Liver (tissue), 9 donors: Measurements from ENCODE around the gene RARA. TPM values are rescaled to one million over a fixed set of nuclear protein-coding genes. Genes with fewer than 3 reads are reported as not detected.

ENCODE experiments used
- DNase-seq: peaks from one replicate; pipeline ENCODE4 v3.0.0-alpha.2; 2017; ENCODE audit warnings: low spot score
- H3K27ac ChIP-seq, 2 donors: one replicate each; pipeline ENCODE4 v1.7.0; 2013; ENCODE audit warnings: inconsistent platforms in 2 of 2, low read length in 2 of 2, control low read depth in 1 of 2, low read depth in 1 of 2, mild to moderate bottlenecking in 1 of 2
- H3K27me3 ChIP-seq, 4 donors: one replicate each; pipeline versions ENCODE4 v1.6.1 to v1.7.0; 2013; ENCODE audit warnings: low read length in 3 of 4, inconsistent platforms in 1 of 4, mild to moderate bottlenecking in 1 of 4, moderate library complexity in 1 of 4; ENCODE audit not compliant: control insufficient read depth in 4 of 4, insufficient read depth in 4 of 4
- H3K36me3 ChIP-seq, 4 donors: one replicate each; pipeline versions ENCODE4 v1.6.1 to v1.7.0; 2013; ENCODE audit warnings: low read length in 3 of 4, mild to moderate bottlenecking in 3 of 4, low read depth in 1 of 4, moderate library complexity in 1 of 4; ENCODE audit not compliant: control insufficient read depth in 4 of 4, insufficient read depth in 3 of 4
- H3K4me1 ChIP-seq, 4 donors: one replicate each; pipeline versions ENCODE4 v1.6.1 to v1.7.0; 2013; ENCODE audit warnings: low read length in 3 of 4, mild to moderate bottlenecking in 3 of 4, moderate library complexity in 1 of 4; ENCODE audit not compliant: control insufficient read depth in 4 of 4, insufficient read depth in 4 of 4
- H3K4me3 ChIP-seq, 3 donors: one replicate each; pipeline versions ENCODE4 v1.6.1 to v1.7.0; 2013; ENCODE audit warnings: low read length in 3 of 3, control low read depth in 1 of 3, low read depth in 1 of 3, mild to moderate bottlenecking in 1 of 3
- H3K9ac ChIP-seq, 2 donors: one replicate each; pipeline ENCODE4 v1.7.0; 2013; ENCODE audit warnings: low read length in 2 of 2, mild to moderate bottlenecking in 2 of 2, moderate library complexity in 2 of 2, control low read depth in 1 of 2, low read depth in 1 of 2
- H3K9me3 ChIP-seq, 4 donors: one replicate each; pipeline versions ENCODE4 v1.6.1 to v1.7.0; 2013; ENCODE audit warnings: low read length in 3 of 4; ENCODE audit not compliant: control insufficient read depth in 4 of 4
- CTCF ChIP-seq: fragments of 150-350 bp; IDR thresholded peaks from 2 replicates; pipeline ENCODE4 v1.5.1; 2017; ENCODE audit warnings: improper control_type of control experiment, low read depth, low read length; ENCODE audit not compliant: missing input control
- EGR1 ChIP-seq, 2 donors: IDR thresholded peaks; 2 replicates each; pipeline ENCODE4 v1.6.1; 2016 to 2018; ENCODE audit warnings: antibody characterized with exemption in 2 of 2, low read depth in 2 of 2
- FOXA1 ChIP-seq: IDR thresholded peaks from 2 replicates; pipeline ENCODE4 v1.6.1; 2016; ENCODE audit warnings: antibody characterized with exemption
- FOXA2 ChIP-seq: IDR thresholded peaks from 2 replicates; pipeline ENCODE4 v1.6.1; 2016; ENCODE audit warnings: antibody characterized with exemption
- GABPA ChIP-seq, 2 donors: IDR thresholded peaks in 1 of 2; conservative IDR thresholded peaks in 1 of 2; 2 replicates each; pipeline ENCODE4 v1.6.1; 2016; ENCODE audit warnings: antibody characterized with exemption in 2 of 2, mild to moderate bottlenecking in 1 of 2, moderate library complexity in 1 of 2
- HNF4A ChIP-seq, 2 donors: conservative IDR thresholded peaks; 2 replicates each; pipeline ENCODE4 v1.6.1; 2016; ENCODE audit warnings: antibody characterized with exemption in 2 of 2, mild to moderate bottlenecking in 2 of 2
- HNF4G ChIP-seq: IDR thresholded peaks from 2 replicates; pipeline ENCODE4 v1.6.1; 2016; ENCODE audit warnings: antibody characterized with exemption
- JUND ChIP-seq, 2 donors: IDR thresholded peaks; 2 replicates each; pipeline ENCODE4 v1.6.1; 2016; ENCODE audit warnings: antibody characterized with exemption in 2 of 2
- NR2F2 ChIP-seq: IDR thresholded peaks from 2 replicates; pipeline ENCODE4 v1.6.1; 2016; ENCODE audit warnings: antibody characterized with exemption
- RAD21 ChIP-seq, 2 donors: IDR thresholded peaks; 2 replicates each; pipeline ENCODE4 v1.6.1; 2016; ENCODE audit warnings: antibody characterized with exemption in 2 of 2, mild to moderate bottlenecking in 2 of 2
- RXRA ChIP-seq, 2 donors: IDR thresholded peaks; 2 replicates each; pipeline ENCODE4 v1.6.1; 2017 to 2018; ENCODE audit warnings: antibody characterized with exemption in 2 of 2, mild to moderate bottlenecking in 1 of 2
- SP1 ChIP-seq: IDR thresholded peaks from 2 replicates; pipeline ENCODE4 v1.6.1; 2018; ENCODE audit warnings: antibody characterized with exemption, mild to moderate bottlenecking
- TAF1 ChIP-seq: conservative IDR thresholded peaks from 2 replicates; pipeline ENCODE4 v1.6.1; 2016; ENCODE audit warnings: antibody characterized with exemption, mild to moderate bottlenecking
- YY1 ChIP-seq: IDR thresholded peaks from 2 replicates; pipeline ENCODE4 v1.6.1; 2016; ENCODE audit warnings: antibody characterized with exemption, mild to moderate bottlenecking
- WGBS: extraction: QIAGEN DNeasy Blood & Tissue Kit; methylation state at CpG from one replicate; pipeline ENCODE4 v1.1.7; 2013; 5-methylcytosine and 5-hydroxymethylcytosine counted together
- polyA plus RNA-seq, 2 donors: library from polyadenylated mRNA; stranded (reverse) in 1 of 2; unstranded in 1 of 2; fragments of 200-250 nt in 1 of 2; fragments of >200 nt in 1 of 2; fragmentation: Nextera tagmentation in 1 of 2; extraction: Ambion mirVana in 1 of 2; gene quantifications; one replicate each; pipeline versions ENCODE4 v1.2.1 to v1.2.3, GENCODE V29; 2013 to 2015
- total RNA-seq, 2 donors: library from RNA; depleted of rRNA; stranded (reverse); fragments of >200 nt; gene quantifications; one replicate each; pipeline ENCODE4 v1.2.3, GENCODE V29; 2014
- TF ChIP-seq, protein P1 (sequence below): IDR thresholded peaks from 2 replicates; pipeline ENCODE4 v1.6.1; 2016; ENCODE audit warnings: antibody characterized with exemption, mild to moderate bottlenecking
- TF ChIP-seq, protein P2 (sequence below): IDR thresholded peaks from 2 replicates; pipeline ENCODE4 v1.6.1; 2016; ENCODE audit warnings: antibody characterized with exemption
- TF ChIP-seq, protein P3 (sequence below): IDR thresholded peaks from 2 replicates; pipeline ENCODE4 v1.6.1; 2016; ENCODE audit warnings: antibody characterized with exemption
- TF ChIP-seq, protein P4 (sequence below): IDR thresholded peaks from 2 replicates; pipeline ENCODE4 v1.6.1; 2016; ENCODE audit warnings: antibody characterized with exemption
- donor health status: healthy.
- donor health status: healthy.
- donor health status: healthy.
- donor health status: healthy.
- donor health status: healthy.

Gene RARA
- total and polyA plus RNA-seq, 4 donors, result 6.6 to 26.2 (median 10.8) TPM

- no peak for TF ChIP-seq FOXA1
- no peak for TF ChIP-seq FOXA2
- no peak for TF ChIP-seq JUND (IDR thresholded peaks at IDR 0.05)
- TF ChIP-seq, protein P1, sequence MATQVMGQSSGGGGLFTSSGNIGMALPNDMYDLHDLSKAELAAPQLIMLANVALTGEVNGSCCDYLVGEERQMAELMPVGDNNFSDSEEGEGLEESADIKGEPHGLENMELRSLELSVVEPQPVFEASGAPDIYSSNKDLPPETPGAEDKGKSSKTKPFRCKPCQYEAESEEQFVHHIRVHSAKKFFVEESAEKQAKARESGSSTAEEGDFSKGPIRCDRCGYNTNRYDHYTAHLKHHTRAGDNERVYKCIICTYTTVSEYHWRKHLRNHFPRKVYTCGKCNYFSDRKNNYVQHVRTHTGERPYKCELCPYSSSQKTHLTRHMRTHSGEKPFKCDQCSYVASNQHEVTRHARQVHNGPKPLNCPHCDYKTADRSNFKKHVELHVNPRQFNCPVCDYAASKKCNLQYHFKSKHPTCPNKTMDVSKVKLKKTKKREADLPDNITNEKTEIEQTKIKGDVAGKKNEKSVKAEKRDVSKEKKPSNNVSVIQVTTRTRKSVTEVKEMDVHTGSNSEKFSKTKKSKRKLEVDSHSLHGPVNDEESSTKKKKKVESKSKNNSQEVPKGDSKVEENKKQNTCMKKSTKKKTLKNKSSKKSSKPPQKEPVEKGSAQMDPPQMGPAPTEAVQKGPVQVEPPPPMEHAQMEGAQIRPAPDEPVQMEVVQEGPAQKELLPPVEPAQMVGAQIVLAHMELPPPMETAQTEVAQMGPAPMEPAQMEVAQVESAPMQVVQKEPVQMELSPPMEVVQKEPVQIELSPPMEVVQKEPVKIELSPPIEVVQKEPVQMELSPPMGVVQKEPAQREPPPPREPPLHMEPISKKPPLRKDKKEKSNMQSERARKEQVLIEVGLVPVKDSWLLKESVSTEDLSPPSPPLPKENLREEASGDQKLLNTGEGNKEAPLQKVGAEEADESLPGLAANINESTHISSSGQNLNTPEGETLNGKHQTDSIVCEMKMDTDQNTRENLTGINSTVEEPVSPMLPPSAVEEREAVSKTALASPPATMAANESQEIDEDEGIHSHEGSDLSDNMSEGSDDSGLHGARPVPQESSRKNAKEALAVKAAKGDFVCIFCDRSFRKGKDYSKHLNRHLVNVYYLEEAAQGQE, result no peak
- no peak for TF ChIP-seq SP1
- no peak for TF ChIP-seq RAD21 (IDR thresholded peaks at IDR 0.05)
- TF ChIP-seq HNF4A (conservative IDR thresholded peaks at IDR 0.05), result no peak
- TF ChIP-seq YY1, result no peak
- no peak for TF ChIP-seq EGR1 (IDR thresholded peaks at IDR 0.05; ENCODE audit: low read depth in 2 of 2)
- TF ChIP-seq, protein P2, sequence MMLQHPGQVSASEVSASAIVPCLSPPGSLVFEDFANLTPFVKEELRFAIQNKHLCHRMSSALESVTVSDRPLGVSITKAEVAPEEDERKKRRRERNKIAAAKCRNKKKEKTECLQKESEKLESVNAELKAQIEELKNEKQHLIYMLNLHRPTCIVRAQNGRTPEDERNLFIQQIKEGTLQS, result no peak
- TF ChIP-seq, protein P3, sequence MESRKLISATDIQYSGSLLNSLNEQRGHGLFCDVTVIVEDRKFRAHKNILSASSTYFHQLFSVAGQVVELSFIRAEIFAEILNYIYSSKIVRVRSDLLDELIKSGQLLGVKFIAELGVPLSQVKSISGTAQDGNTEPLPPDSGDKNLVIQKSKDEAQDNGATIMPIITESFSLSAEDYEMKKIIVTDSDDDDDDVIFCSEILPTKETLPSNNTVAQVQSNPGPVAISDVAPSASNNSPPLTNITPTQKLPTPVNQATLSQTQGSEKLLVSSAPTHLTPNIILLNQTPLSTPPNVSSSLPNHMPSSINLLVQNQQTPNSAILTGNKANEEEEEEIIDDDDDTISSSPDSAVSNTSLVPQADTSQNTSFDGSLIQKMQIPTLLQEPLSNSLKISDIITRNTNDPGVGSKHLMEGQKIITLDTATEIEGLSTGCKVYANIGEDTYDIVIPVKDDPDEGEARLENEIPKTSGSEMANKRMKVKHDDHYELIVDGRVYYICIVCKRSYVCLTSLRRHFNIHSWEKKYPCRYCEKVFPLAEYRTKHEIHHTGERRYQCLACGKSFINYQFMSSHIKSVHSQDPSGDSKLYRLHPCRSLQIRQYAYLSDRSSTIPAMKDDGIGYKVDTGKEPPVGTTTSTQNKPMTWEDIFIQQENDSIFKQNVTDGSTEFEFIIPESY, result no peak
- Histone ChIP-seq H3K36me3 (no peaks in the 10 kb centered on the region), H3K4me1 (peaks cover 33 to 82% (median 73%) of the 10 kb centered on the region in 4 donors), H3K4me3 (peak overlapping the region; percentile 61 to 86 (median 75)), H3K27me3 (no peaks in the 10 kb centered on the region), H3K27ac (peak overlapping the region; percentile 81 to 94), H3K9ac (peak overlapping the region; percentile 80 to 87), H3K9me3 (no peaks in the 10 kb centered on the region)
- WGBS, result 7% methylated on average over 13 of the region's 13 CpGs
- no peak for DNase-seq
Measured at GRCh38 chr17:40318830-40319391, 9.9 kb downstream of the RARA start.

GRCh38 chr17:40319651-40320540 is 10.9 kb downstream of the RARA start:
- Histone ChIP-seq H3K36me3 (no peaks in the 10 kb centered on the region), H3K9me3 (no peaks in the 10 kb centered on the region), H3K27me3 (no peaks in the 10 kb centered on the region), H3K4me3 (peak overlapping the region in 1 of 3 donors; percentile 86), H3K9ac (no peak overlapping the region), H3K4me1 (peaks cover 33 to 85% (median 77%) of the 10 kb centered on the region in 4 donors), H3K27ac (peak overlapping the region; percentile 64 to 81)
- WGBS, result 64% methylated on average over 11 of the region's 11 CpGs
- no peak for DNase-seq
- no peak for TF ChIP-seq FOXA2
- TF ChIP-seq, protein P1, result no peak
- TF ChIP-seq GABPA (IDR thresholded peaks at IDR 0.05 in 1 of 2, conservative IDR thresholded peaks at IDR 0.05 in 1 of 2), result no peak
- no peak for TF ChIP-seq HNF4A (conservative IDR thresholded peaks at IDR 0.05)
- TF ChIP-seq YY1, result no peak
- TF ChIP-seq, protein P4, sequence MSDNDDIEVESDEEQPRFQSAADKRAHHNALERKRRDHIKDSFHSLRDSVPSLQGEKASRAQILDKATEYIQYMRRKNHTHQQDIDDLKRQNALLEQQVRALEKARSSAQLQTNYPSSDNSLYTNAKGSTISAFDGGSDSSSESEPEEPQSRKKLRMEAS, result no peak
- no peak for TF ChIP-seq JUND (IDR thresholded peaks at IDR 0.05)
- TF ChIP-seq HNF4G, result no peak
- no peak for TF ChIP-seq NR2F2
- TF ChIP-seq FOXA1, result no peak
- no peak for TF ChIP-seq RXRA (IDR thresholded peaks at IDR 0.05)
- no peak for TF ChIP-seq TAF1
- no peak for TF ChIP-seq CTCF
